Transverse colon (tissue), 3 donors: ENCODE measurements around the gene CERS4.

Experiments
- CTCF ChIP-seq, 5 experiments: fragments of 200-600 bp in 3 of 5; fragments of 450-650 bp in 2 of 5; sonication (generic) in 3 of 5; IDR thresholded peaks; 1 replicate in 2 of 5; 2 replicates in 3 of 5; pipeline ENCODE4 v1.5.1; 2016 to 2017; ENCODE audit warnings: antibody characterized with exemption in 5 of 5, inconsistent platforms in 3 of 5, mild to moderate bottlenecking in 2 of 5, moderate library complexity in 1 of 5
- EP300 ChIP-seq: sonication (generic); formaldehyde crosslinking; IDR thresholded peaks from one replicate; pipeline ENCODE4 v1.6.1; 2017; ENCODE audit warnings: antibody characterized with exemption, low read depth
- POLR2A ChIP-seq: fragments of 450-650 bp; IDR thresholded peaks from one replicate; pipeline ENCODE4 v1.6.1; 2016; ENCODE audit warnings: antibody characterized with exemption, mild to moderate bottlenecking, moderate library complexity

GRCh38 chr19:8174706-8175105 is 34.5 kb upstream of the CERS4 start:
- TF ChIP-seq POLR2A (no peak), EP300 (no peak), CTCF (IDR thresholded peaks at IDR 0.05) (no peak)
